Transverse colon (tissue), 4 donors: ENCODE data around the gene TRAF3. TPM values are rescaled to one million over a fixed set of nuclear protein-coding genes. Genes with fewer than 3 reads are reported as not detected.

ENCODE experiments used
- DNase-seq: peaks from one replicate; pipeline ENCODE4 v3.0.0-alpha.2; 2019
- H3K27ac ChIP-seq, 4 donors: fragments of 200-600 bp; sonication (generic); 2 replicates each; pipeline ENCODE4 v1.5.1; 2016 to 2018; ENCODE audit warnings: inconsistent platforms in 4 of 4
- H3K27me3 ChIP-seq: fragments of 200-600 bp; sonication (generic); 2 replicates; pipeline ENCODE4 v1.5.1; 2017; ENCODE audit warnings: inconsistent platforms
- H3K36me3 ChIP-seq, 4 donors: fragments of 200-600 bp; sonication (generic); 2 replicates each; pipeline ENCODE4 v1.5.1; 2017 to 2019; ENCODE audit warnings: inconsistent platforms in 4 of 4
- H3K4me1 ChIP-seq, 4 donors: fragments of 200-600 bp; sonication (generic); 2 replicates each; pipeline ENCODE4 v1.5.1; 2017 to 2020; ENCODE audit warnings: inconsistent platforms in 4 of 4
- H3K4me3 ChIP-seq, 4 donors: fragments of 200-600 bp; sonication (generic); 1 replicate in 1 of 4; 2 replicates in 3 of 4; pipeline versions ENCODE4 v1.5.1 to v1.6.1; 2017 to 2019; ENCODE audit warnings: inconsistent platforms in 4 of 4
- H3K9me3 ChIP-seq, 2 donors: fragments of 200-600 bp; sonication (generic); 2 replicates each; pipeline ENCODE4 v1.5.1; 2017 to 2019; ENCODE audit warnings: inconsistent platforms in 2 of 2
- EP300 ChIP-seq: sonication (generic); formaldehyde crosslinking; IDR thresholded peaks from one replicate; pipeline ENCODE4 v1.6.1; 2017; ENCODE audit warnings: antibody characterized with exemption, low read depth
- POLR2A ChIP-seq: fragments of 450-650 bp; IDR thresholded peaks from one replicate; pipeline ENCODE4 v1.6.1; 2016; ENCODE audit warnings: antibody characterized with exemption, mild to moderate bottlenecking, moderate library complexity
- POLR2AphosphoS5 ChIP-seq, 3 donors: sonication (generic); formaldehyde crosslinking; IDR thresholded peaks; one replicate each; pipeline ENCODE4 v1.6.1; 2016; ENCODE audit warnings: antibody characterized with exemption in 3 of 3
- WGBS, 2 donors: methylation state at CpG; one replicate each; pipeline ENCODE4 v1.1.5; 2018; ENCODE audit warnings: low coverage in 1 of 2; 5-methylcytosine and 5-hydroxymethylcytosine counted together
- in situ Hi-C, 4 donors: fragments of 200-750 bp; cut with MboI; loops; one replicate each; pipeline versions ENCODE4 v1.15.0 to v1.15.1; 2017; ENCODE audit warnings: low sequenced_read_pairs in 3 of 4, low pct_ligation_motif_present in 1 of 4, low pct_unique_long_range_greater_than_20kb in 1 of 4
- intact Hi-C: fragments of 100-400 bp; cut with DNase I; formaldehyde crosslinking; loops from one replicate; pipeline ENCODE4 v1.15.1; 2023; ENCODE audit warnings: low total_unique reads
- total RNA-seq, 4 donors: library from RNA; depleted of rRNA; stranded (reverse); fragments of >200 nt; gene quantifications; one replicate each; pipeline ENCODE4 v1.1.0, GENCODE V29; 2016
- TF ChIP-seq, protein P1 (sequence below), 5 experiments: fragments of 200-600 bp in 3 of 5; fragments of 450-650 bp in 2 of 5; sonication (generic) in 3 of 5; IDR thresholded peaks; 1 replicate in 2 of 5; 2 replicates in 3 of 5; pipeline ENCODE4 v1.5.1; 2016 to 2017; ENCODE audit warnings: antibody characterized with exemption in 5 of 5, inconsistent platforms in 3 of 5, mild to moderate bottlenecking in 2 of 5, moderate library complexity in 1 of 5

The TRAF3 gene
- total RNA-seq, 4 donors from 2014 or later, result 18.7 to 28.9 (median 25.0) TPM

DNA sequence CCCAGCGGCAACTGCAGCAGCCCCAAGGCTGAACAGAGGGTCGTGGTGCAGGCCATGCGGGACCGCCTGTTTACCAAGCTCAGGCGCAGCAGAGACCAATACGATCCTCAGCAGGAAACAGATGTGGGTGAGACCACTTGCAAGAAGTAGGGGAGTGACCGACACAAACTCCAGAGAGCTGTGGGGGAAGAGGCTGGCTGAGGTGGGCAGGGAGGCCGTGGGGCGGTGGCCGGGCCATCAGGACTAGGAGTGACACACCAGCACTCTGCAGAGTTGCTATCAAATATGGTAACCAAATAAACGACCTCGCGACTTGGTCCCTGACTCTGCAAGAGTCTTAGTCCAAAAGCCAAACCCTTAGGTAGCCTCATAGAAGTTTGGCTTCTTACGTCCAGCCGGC lies 175.9 kb downstream of the TRAF3 start:
- intact Hi-C loops, result no loop called here
- H3K36me3 ChIP-seq, result peaks cover 0 to 66% (median 10%) of the 10 kb centered on the region in 4 donors

DNA sequence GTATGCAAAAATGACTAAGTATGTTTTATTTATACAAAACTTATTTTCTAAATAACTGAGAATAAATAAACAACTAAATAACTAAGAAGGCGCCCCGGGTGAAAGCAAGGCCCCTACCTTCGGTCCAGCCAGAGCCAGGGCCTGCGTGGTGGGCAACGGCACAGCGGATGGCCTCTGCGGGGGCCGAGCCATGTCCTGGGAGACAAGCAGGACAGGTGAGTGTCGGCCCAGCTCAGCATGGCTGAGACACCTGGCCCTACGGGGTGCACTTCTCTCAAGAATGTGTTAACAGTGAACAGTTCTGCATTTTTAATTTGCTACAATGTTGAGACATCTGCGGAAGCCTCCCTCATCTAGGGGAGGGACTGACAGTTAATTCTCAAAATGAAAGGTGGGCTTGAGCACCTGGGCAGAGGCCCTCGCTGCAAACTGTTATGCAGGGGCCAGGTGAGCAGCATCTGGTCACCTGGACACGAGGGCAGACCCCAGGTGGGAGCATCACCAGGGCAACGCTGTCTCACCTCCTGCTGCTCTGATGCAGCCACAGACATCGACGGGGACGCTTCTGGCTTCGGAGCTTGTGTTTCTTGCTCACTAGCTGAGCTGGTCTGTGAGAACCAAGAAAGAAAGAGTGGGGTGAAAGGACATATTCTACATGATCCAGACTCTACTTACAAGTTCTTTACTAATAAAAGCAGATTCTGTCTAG lies 177.0 kb downstream of the TRAF3 start:
- peaks cover 0 to 75% (median 15%) of the 10 kb centered on the region in 4 donors for H3K36me3 ChIP-seq
- no peaks in the 10 kb centered on the region for H3K27me3 ChIP-seq
- in situ Hi-C loops, result no loop called here
- H3K4me3 ChIP-seq, result no peak overlapping the region
- 93% methylated on average over 18 of the region's 18 CpGs; no CpG with 5 or more reads in 1 of the 2 donors for WGBS, 2 donors
- DNase-seq, result no peak
- no peaks in the 10 kb centered on the region for H3K9me3 ChIP-seq
- intact Hi-C loops, result no loop called here
- H3K27ac ChIP-seq, result no peak overlapping the region
- TF ChIP-seq EP300, result no peak
- TF ChIP-seq, protein P1, sequence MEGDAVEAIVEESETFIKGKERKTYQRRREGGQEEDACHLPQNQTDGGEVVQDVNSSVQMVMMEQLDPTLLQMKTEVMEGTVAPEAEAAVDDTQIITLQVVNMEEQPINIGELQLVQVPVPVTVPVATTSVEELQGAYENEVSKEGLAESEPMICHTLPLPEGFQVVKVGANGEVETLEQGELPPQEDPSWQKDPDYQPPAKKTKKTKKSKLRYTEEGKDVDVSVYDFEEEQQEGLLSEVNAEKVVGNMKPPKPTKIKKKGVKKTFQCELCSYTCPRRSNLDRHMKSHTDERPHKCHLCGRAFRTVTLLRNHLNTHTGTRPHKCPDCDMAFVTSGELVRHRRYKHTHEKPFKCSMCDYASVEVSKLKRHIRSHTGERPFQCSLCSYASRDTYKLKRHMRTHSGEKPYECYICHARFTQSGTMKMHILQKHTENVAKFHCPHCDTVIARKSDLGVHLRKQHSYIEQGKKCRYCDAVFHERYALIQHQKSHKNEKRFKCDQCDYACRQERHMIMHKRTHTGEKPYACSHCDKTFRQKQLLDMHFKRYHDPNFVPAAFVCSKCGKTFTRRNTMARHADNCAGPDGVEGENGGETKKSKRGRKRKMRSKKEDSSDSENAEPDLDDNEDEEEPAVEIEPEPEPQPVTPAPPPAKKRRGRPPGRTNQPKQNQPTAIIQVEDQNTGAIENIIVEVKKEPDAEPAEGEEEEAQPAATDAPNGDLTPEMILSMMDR (IDR thresholded peaks at IDR 0.05), result no peak
- no peak for TF ChIP-seq POLR2AphosphoS5 (IDR thresholded peaks at IDR 0.05)
- TF ChIP-seq POLR2A, result no peak
- H3K4me1 ChIP-seq, result peaks cover 0 to 7% (median 1%) of the 10 kb centered on the region in 4 donors

More for the DNA sequence above, 175.9 kb downstream of the TRAF3 start:
- Histone ChIP-seq H3K27ac (no peak overlapping the region), H3K9me3 (no peaks in the 10 kb centered on the region), H3K4me1 (peaks cover 0 to 7% (median 2%) of the 10 kb centered on the region in 4 donors), H3K4me3 (no peak overlapping the region), H3K27me3 (no peaks in the 10 kb centered on the region)
- in situ Hi-C loops, result no loop called here
- WGBS, 2 donors, result 80 to 90% methylated on average over 2 to 15 of the region's 15 CpGs
- no peak for DNase-seq
- TF ChIP-seq, protein P1 (IDR thresholded peaks at IDR 0.05), result no peak
- no peak for TF ChIP-seq EP300
- no peak for TF ChIP-seq POLR2A
- TF ChIP-seq POLR2AphosphoS5 (IDR thresholded peaks at IDR 0.05), result no peak

DNA sequence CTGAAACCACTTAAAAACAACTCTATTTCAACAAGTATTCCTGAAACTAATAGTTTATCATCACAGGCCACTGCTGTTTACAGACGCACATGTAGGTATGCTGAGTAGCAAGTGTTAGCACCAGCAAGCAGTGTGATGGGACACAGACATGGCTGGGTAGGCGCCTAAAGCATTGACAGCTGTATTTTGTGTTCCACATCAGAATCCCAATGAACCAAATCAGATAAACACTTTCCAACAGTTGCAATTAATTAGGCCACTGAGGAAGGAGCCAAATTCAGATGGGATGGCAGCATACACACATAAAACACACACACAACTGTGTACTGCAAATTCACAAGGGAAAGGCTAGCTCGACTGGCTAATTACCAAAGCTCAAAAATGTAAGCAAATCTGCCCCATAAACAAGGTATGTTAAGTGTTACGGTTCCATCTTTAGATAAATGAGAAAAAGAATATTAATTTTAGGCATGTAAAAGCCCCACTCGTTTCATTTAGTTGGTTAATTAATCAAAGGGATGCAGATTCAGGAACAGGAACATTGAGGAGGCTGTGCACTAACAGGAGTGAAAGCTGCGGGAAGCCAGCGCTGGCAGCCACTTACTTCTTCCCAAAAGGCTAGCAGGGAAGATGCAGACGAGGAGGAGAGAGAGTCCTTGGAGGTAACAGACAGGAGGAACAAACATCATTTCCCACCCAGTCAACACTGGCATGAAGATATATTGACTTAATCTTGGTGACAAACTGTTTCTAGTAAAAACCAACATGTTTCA lies 178.6 kb downstream of the TRAF3 start:
- 82 to 90% methylated on average over 5 to 8 of the region's 8 CpGs for WGBS, 2 donors
- no peak for DNase-seq
- H3K27ac ChIP-seq, result no peak overlapping the region
- TF ChIP-seq EP300 (no peak), POLR2A (no peak), POLR2AphosphoS5 (IDR thresholded peaks at IDR 0.05) (no peak)
- TF ChIP-seq, protein P1 (IDR thresholded peaks at IDR 0.05), result no peak
- H3K36me3 ChIP-seq, result peaks cover 0 to 70% (median 21%) of the 10 kb centered on the region in 4 donors
- H3K9me3 ChIP-seq, result no peaks in the 10 kb centered on the region
- H3K4me3 ChIP-seq, result no peak overlapping the region
- no peaks in the 10 kb centered on the region for H3K27me3 ChIP-seq
- in situ Hi-C loops (no loop called here), intact Hi-C loops (no loop called here)
- no peaks in the 10 kb centered on the region for H3K4me1 ChIP-seq

DNA sequence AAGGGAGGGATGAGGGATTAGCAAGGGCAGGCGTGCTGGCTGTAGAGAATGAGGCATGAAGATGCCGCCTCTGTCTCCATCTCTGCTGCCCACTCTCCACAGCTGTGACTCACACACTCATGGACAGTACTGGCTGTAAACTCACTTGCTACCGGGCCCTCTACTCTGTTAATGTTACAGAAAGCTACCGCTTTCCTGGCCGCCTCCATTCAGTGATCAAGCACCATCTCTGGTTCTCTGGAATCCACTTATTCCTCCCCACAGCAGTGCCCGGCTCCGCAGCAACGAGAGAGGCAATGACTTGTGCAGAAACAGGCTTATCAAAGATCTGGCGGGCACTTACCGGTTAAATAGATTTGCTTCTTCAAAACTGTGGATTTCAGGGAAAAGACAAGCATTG lies 180.0 kb downstream of the TRAF3 start:
- DNase-seq, result no peak
- intact Hi-C loops, result no loop called here
- 87 to 94% methylated on average over 3 to 10 of the region's 10 CpGs for WGBS, 2 donors

More for the DNA sequence above, 180.0 kb downstream of the TRAF3 start:
- H3K27ac ChIP-seq, result no peak overlapping the region
- H3K4me3 ChIP-seq, result no peak overlapping the region
- no peaks in the 10 kb centered on the region for H3K27me3 ChIP-seq
- TF ChIP-seq POLR2A (no peak), POLR2AphosphoS5 (IDR thresholded peaks at IDR 0.05) (no peak), EP300 (no peak)
- TF ChIP-seq, protein P1 (IDR thresholded peaks at IDR 0.05), result no peak
- peaks cover 0 to 66% (median 27%) of the 10 kb centered on the region in 4 donors for H3K36me3 ChIP-seq
- no peaks in the 10 kb centered on the region for H3K4me1 ChIP-seq
- H3K9me3 ChIP-seq, result no peaks in the 10 kb centered on the region
- in situ Hi-C loops, result no loop called here
